Body of pancreas (tissue), 4 donors: ENCODE data around the gene EZH1.

ENCODE experiments used
- CTCF ChIP-seq, 7 experiments: fragments of 450-650 bp in 4 of 7; fragments of 200-600 bp in 3 of 7; sonication (generic) in 3 of 7; IDR thresholded peaks; one replicate each; pipeline ENCODE4 v1.5.1; 2016 to 2019; ENCODE audit warnings: antibody characterized with exemption in 7 of 7
- POLR2A ChIP-seq, 3 donors: fragments of 450-650 bp; IDR thresholded peaks; one replicate each; pipeline ENCODE4 v1.6.1; 2016; ENCODE audit warnings: antibody characterized with exemption in 3 of 3, mild to moderate bottlenecking in 2 of 3

- TF ChIP-seq CTCF (IDR thresholded peaks at IDR 0.05) = no peak
- TF ChIP-seq POLR2A (IDR thresholded peaks at IDR 0.05) = no peak
Observed at GRCh38 chr17:42691021-42691545, 53.8 kb downstream of the EZH1 start.
